SU-DHL-6 (cell line): ENCODE results near the gene MED12L.

Experiments
- EZH2phosphoT487 ChIP-seq: fragments of 200-600 bp; sonication (generic), shearing (Covaris generic); conservative IDR thresholded peaks from 2 replicates; pipeline ENCODE4 v1.6.1; 2018; ENCODE audit warnings: mild to moderate bottlenecking, antibody characterized with exemption, low read length, moderate library complexity, mixed read lengths
- TF ChIP-seq, protein P1 (sequence below): fragments of 200-600 bp; sonication (generic); IDR thresholded peaks from one replicate; pipeline ENCODE4 v1.5.1; 2017; ENCODE audit warnings: antibody characterized with exemption, mild to moderate bottlenecking, low read length, moderate library complexity; ENCODE audit not compliant: insufficient read depth, poor library complexity, severe bottlenecking

- TF ChIP-seq, protein P1, sequence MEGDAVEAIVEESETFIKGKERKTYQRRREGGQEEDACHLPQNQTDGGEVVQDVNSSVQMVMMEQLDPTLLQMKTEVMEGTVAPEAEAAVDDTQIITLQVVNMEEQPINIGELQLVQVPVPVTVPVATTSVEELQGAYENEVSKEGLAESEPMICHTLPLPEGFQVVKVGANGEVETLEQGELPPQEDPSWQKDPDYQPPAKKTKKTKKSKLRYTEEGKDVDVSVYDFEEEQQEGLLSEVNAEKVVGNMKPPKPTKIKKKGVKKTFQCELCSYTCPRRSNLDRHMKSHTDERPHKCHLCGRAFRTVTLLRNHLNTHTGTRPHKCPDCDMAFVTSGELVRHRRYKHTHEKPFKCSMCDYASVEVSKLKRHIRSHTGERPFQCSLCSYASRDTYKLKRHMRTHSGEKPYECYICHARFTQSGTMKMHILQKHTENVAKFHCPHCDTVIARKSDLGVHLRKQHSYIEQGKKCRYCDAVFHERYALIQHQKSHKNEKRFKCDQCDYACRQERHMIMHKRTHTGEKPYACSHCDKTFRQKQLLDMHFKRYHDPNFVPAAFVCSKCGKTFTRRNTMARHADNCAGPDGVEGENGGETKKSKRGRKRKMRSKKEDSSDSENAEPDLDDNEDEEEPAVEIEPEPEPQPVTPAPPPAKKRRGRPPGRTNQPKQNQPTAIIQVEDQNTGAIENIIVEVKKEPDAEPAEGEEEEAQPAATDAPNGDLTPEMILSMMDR, result no peak
- no peak for TF ChIP-seq EZH2phosphoT487
These were observed 9.4 kb upstream of the MED12L start for GRCh38 chr3:151075869-151076562.
